Measurements from ENCODE around the gene RSPRY1. TPM values are rescaled to one million over a fixed set of nuclear protein-coding genes. Genes with fewer than 3 reads are reported as not detected.

The RSPRY1 gene
- total and polyA plus RNA-seq, 2 experiments from 2014 or later: 39.1 to 42.7 TPM

- DNase-seq: no peak
- no peak for TF ChIP-seq EZH2phosphoT487 (IDR thresholded peaks at IDR 0.05; ENCODE audit: insufficient read depth, low read depth)
- no peak for TF ChIP-seq EZH2 (IDR thresholded peaks at IDR 0.05; ENCODE audit: insufficient read depth, poor library complexity, severe bottlenecking)
- Histone ChIP-seq H4K20me1 (ENCODE audit: insufficient read depth) (no peaks in the 10 kb centered on the region), H3K27ac (no peak overlapping the region), H3K4me2 (ENCODE audit: unreplicated experiment) (no peak overlapping the region), H3K27me3 (replicated peaks; ENCODE audit: insufficient read depth) (0 out of 2 replicates have a peak, but pooled peaks cover under 1% of the 10 kb centered on the region), H3K79me2 (ENCODE audit: insufficient read depth) (no peaks in the 10 kb centered on the region), H3K9me3 (ENCODE audit: low read depth) (no peaks in the 10 kb centered on the region), H3K36me3 (ENCODE audit: low read depth) (no peaks in the 10 kb centered on the region), H3K9me2 (ENCODE audit: insufficient read depth) (no peaks in the 10 kb centered on the region), H3K4me1 (ENCODE audit: insufficient read depth) (peaks cover 7% of the 10 kb centered on the region), H2AFZ (no peak overlapping the region), H3F3A (ENCODE audit: insufficient read depth) (no peaks in the 10 kb centered on the region), H3K9ac (no peak overlapping the region), H3K4me3 (no peak overlapping the region)
- in situ Hi-C loops (cut with MboI): no loop called here
- WGBS, 2 experiments (ENCODE audit: low coverage in 1 of 2, low lambda C conversion rate in 2 of 2, missing lambda C conversion rate in 2 of 2): 94 to 96% methylated on average over 9 of the region's 9 CpGs
These were observed 75.7 kb downstream of the RSPRY1 start for GRCh38 chr16:57261806-57262205.

- Histone ChIP-seq H3K27ac (no peak overlapping the region), H2AFZ (no peak overlapping the region), H3F3A (ENCODE audit: insufficient read depth) (no peaks in the 10 kb centered on the region), H4K20me1 (ENCODE audit: insufficient read depth) (no peaks in the 10 kb centered on the region), H3K4me2 (ENCODE audit: unreplicated experiment) (no peak overlapping the region), H3K27me3 (replicated peaks; ENCODE audit: insufficient read depth) (0 out of 2 replicates have a peak, but pooled peaks cover 3% of the 10 kb centered on the region), H3K79me2 (ENCODE audit: insufficient read depth) (no peaks in the 10 kb centered on the region), H3K9me2 (ENCODE audit: insufficient read depth) (no peaks in the 10 kb centered on the region), H3K9ac (no peak overlapping the region), H3K9me3 (ENCODE audit: low read depth) (no peaks in the 10 kb centered on the region), H3K4me1 (ENCODE audit: insufficient read depth) (peaks cover 7% of the 10 kb centered on the region), H3K4me3 (no peak overlapping the region), H3K36me3 (ENCODE audit: low read depth) (no peaks in the 10 kb centered on the region)
- WGBS, 2 experiments (ENCODE audit: low coverage in 1 of 2, low lambda C conversion rate in 2 of 2, missing lambda C conversion rate in 2 of 2): 73 to 74% methylated on average over 17 of the region's 17 CpGs
- TF ChIP-seq EZH2 (IDR thresholded peaks at IDR 0.05; ENCODE audit: insufficient read depth, poor library complexity, severe bottlenecking): no peak
- no peak for TF ChIP-seq EZH2phosphoT487 (IDR thresholded peaks at IDR 0.05; ENCODE audit: insufficient read depth, low read depth)
- in situ Hi-C loops (cut with MboI): no loop called here
- no peak for DNase-seq
These were observed 76.9 kb downstream of the RSPRY1 start for GRCh38 chr16:57262841-57263540.

DNA sequence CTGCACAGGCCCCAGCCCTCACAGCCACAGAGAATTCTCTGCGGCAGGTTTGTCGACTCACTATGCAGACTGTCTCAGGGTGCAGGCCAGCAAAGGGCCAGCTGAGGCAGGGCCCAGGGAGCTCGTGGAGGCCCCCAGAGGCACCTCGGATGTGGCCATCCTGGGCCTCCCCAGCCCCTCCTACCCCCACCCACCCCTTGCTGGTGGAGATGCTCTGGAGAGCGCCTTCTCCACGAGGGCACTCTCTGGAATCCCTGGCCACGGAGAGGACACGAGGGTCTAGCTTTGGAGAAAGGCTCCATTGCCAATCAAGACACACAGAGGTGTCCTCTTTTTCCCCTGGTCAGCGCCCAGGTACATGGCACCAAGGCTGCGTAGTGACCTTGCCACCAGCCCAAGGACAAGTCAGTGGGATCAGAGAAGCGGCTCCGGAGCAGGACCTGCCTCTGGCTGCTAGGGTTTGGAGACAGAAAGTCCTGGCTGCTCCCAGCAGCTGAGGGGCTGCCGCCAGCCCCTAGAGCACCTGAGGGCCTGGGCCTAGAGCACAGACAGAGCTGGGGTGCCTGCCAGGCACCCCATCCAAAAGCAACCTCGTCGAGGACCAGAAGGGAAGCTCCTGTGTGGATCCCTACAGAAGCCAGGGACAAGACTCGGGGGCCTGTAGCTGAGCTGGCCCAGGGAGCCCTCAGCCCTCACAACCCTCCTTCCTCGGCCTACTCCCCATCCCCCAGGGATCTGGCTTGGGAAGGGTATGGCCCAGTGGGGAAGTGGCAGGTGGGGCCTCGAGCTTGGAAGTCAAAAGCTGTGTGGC is 77.6 kb downstream of the RSPRY1 start:
- Histone ChIP-seq H3K9me3 (ENCODE audit: low read depth) (no peaks in the 10 kb centered on the region), H3K4me3 (no peak overlapping the region), H3K9me2 (ENCODE audit: insufficient read depth) (no peaks in the 10 kb centered on the region), H4K20me1 (ENCODE audit: insufficient read depth) (no peaks in the 10 kb centered on the region), H3K4me2 (ENCODE audit: unreplicated experiment) (no peak overlapping the region), H3K27me3 (replicated peaks; ENCODE audit: insufficient read depth) (0 out of 2 replicates have a peak, but pooled peaks cover 3% of the 10 kb centered on the region), H3K27ac (no peak overlapping the region), H3K4me1 (ENCODE audit: insufficient read depth) (peaks cover 7% of the 10 kb centered on the region), H3K79me2 (ENCODE audit: insufficient read depth) (no peaks in the 10 kb centered on the region), H2AFZ (no peak overlapping the region), H3F3A (ENCODE audit: insufficient read depth) (no peaks in the 10 kb centered on the region), H3K9ac (no peak overlapping the region), H3K36me3 (ENCODE audit: low read depth) (no peaks in the 10 kb centered on the region)
- in situ Hi-C loops (cut with MboI): no loop called here
- TF ChIP-seq EZH2phosphoT487 (IDR thresholded peaks at IDR 0.05; ENCODE audit: insufficient read depth, low read depth): no peak
- TF ChIP-seq EZH2 (IDR thresholded peaks at IDR 0.05; ENCODE audit: insufficient read depth, poor library complexity, severe bottlenecking): no peak
- DNase-seq: no peak
- WGBS, 2 experiments (ENCODE audit: low coverage in 1 of 2, low lambda C conversion rate in 2 of 2, missing lambda C conversion rate in 2 of 2): 84 to 87% methylated on average over 16 to 18 of the region's 18 CpGs

GRCh38 chr16:57264381-57264780 is 78.3 kb downstream of the RSPRY1 start:
- Histone ChIP-seq H3K36me3 (ENCODE audit: low read depth) (no peaks in the 10 kb centered on the region), H3K79me2 (ENCODE audit: insufficient read depth) (no peaks in the 10 kb centered on the region), H3K9me3 (ENCODE audit: low read depth) (no peaks in the 10 kb centered on the region), H4K20me1 (ENCODE audit: insufficient read depth) (no peaks in the 10 kb centered on the region), H2AFZ (no peak overlapping the region), H3K9me2 (ENCODE audit: insufficient read depth) (no peaks in the 10 kb centered on the region), H3K4me2 (ENCODE audit: unreplicated experiment) (no peak overlapping the region), H3K4me1 (ENCODE audit: insufficient read depth) (peaks cover 7% of the 10 kb centered on the region), H3K4me3 (no peak overlapping the region), H3K9ac (no peak overlapping the region), H3F3A (ENCODE audit: insufficient read depth) (no peaks in the 10 kb centered on the region), H3K27me3 (replicated peaks; ENCODE audit: insufficient read depth) (0 out of 2 replicates have a peak, but pooled peaks cover 3% of the 10 kb centered on the region), H3K27ac (no peak overlapping the region)
- no peak for DNase-seq
- in situ Hi-C loops (cut with MboI): no loop called here
- WGBS, 2 experiments (ENCODE audit: low coverage in 1 of 2, low lambda C conversion rate in 2 of 2, missing lambda C conversion rate in 2 of 2): 91 to 94% methylated on average over 8 of the region's 8 CpGs
- TF ChIP-seq EZH2phosphoT487 (IDR thresholded peaks at IDR 0.05; ENCODE audit: insufficient read depth, low read depth) (no peak), EZH2 (IDR thresholded peaks at IDR 0.05; ENCODE audit: insufficient read depth, poor library complexity, severe bottlenecking) (no peak)

Measured in GM23248 (cell line).